Peyer's patch (tissue), 4 donors: ENCODE results near the gene ZNF503. TPM values are rescaled to one million over a fixed set of nuclear protein-coding genes. Genes with fewer than 3 reads are reported as not detected.

Experiments
- DNase-seq, 3 donors: peaks; one replicate each; pipeline ENCODE4 v3.0.0-alpha.2; 2017 to 2019
- H3K27ac ChIP-seq, 4 donors: fragments of 200-600 bp; sonication (generic); one replicate each; pipeline ENCODE4 v1.5.1; 2016 to 2019
- H3K27me3 ChIP-seq, 2 donors: fragments of 200-600 bp; sonication (generic); one replicate each; pipeline ENCODE4 v1.5.1; 2019
- H3K36me3 ChIP-seq, 3 donors: fragments of 200-600 bp; sonication (generic); one replicate each; pipeline ENCODE4 v1.5.1; 2016 to 2019
- H3K4me1 ChIP-seq, 4 donors: fragments of 200-600 bp; sonication (generic); one replicate each; pipeline ENCODE4 v1.5.1; 2016 to 2019
- H3K4me3 ChIP-seq, 4 donors: fragments of 200-600 bp; sonication (generic); 1 replicate in 3 of 4; 2 replicates in 1 of 4; pipeline ENCODE4 v1.5.1; 2016 to 2019; ENCODE audit warnings: mild to moderate bottlenecking in 1 of 4
- H3K9me3 ChIP-seq, 4 donors: fragments of 200-600 bp; sonication (generic); one replicate each; pipeline ENCODE4 v1.5.1; 2016 to 2019; ENCODE audit warnings: mild to moderate bottlenecking in 1 of 4
- POLR2A ChIP-seq, 2 donors: fragments of 450-650 bp; IDR thresholded peaks; one replicate each; pipeline ENCODE4 v1.5.1; 2017; ENCODE audit warnings: antibody characterized with exemption in 2 of 2, mild to moderate bottlenecking in 2 of 2, moderate library complexity in 2 of 2
- total RNA-seq, 4 donors: library from RNA; depleted of rRNA; stranded (reverse); fragments of >200 nt; gene quantifications; one replicate each; pipeline ENCODE4 v1.1.0, GENCODE V29; 2016
- TF ChIP-seq, protein P1 (sequence below), 6 experiments: fragments of 450-650 bp in 4 of 6; fragments of 200-600 bp in 2 of 6; sonication (generic) in 1 of 6; IDR thresholded peaks; one replicate each; pipeline ENCODE4 v1.5.1; 2017 to 2019; ENCODE audit warnings: antibody characterized with exemption in 6 of 6, mild to moderate bottlenecking in 3 of 6, moderate library complexity in 1 of 6

The ZNF503 gene
- 1 to 10 TPM; 5.2 to 9.1 (median 6.4) TPM for total RNA-seq

- TF ChIP-seq, protein P1, sequence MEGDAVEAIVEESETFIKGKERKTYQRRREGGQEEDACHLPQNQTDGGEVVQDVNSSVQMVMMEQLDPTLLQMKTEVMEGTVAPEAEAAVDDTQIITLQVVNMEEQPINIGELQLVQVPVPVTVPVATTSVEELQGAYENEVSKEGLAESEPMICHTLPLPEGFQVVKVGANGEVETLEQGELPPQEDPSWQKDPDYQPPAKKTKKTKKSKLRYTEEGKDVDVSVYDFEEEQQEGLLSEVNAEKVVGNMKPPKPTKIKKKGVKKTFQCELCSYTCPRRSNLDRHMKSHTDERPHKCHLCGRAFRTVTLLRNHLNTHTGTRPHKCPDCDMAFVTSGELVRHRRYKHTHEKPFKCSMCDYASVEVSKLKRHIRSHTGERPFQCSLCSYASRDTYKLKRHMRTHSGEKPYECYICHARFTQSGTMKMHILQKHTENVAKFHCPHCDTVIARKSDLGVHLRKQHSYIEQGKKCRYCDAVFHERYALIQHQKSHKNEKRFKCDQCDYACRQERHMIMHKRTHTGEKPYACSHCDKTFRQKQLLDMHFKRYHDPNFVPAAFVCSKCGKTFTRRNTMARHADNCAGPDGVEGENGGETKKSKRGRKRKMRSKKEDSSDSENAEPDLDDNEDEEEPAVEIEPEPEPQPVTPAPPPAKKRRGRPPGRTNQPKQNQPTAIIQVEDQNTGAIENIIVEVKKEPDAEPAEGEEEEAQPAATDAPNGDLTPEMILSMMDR (IDR thresholded peaks at IDR 0.05): peak in 3 of 6 experiments; percentile 33 to 43 (median 40)
- peak; percentile 77 to 80 for TF ChIP-seq POLR2A (IDR thresholded peaks at IDR 0.05)
Measured at GRCh38 chr10:75401569-75402485, at the start of gene ZNF503. Gene ZNF503, minus strand, starts transcription at chr10:75401764. Its CDS starts 345 bp downstream, at chr10:75401419.

DNA sequence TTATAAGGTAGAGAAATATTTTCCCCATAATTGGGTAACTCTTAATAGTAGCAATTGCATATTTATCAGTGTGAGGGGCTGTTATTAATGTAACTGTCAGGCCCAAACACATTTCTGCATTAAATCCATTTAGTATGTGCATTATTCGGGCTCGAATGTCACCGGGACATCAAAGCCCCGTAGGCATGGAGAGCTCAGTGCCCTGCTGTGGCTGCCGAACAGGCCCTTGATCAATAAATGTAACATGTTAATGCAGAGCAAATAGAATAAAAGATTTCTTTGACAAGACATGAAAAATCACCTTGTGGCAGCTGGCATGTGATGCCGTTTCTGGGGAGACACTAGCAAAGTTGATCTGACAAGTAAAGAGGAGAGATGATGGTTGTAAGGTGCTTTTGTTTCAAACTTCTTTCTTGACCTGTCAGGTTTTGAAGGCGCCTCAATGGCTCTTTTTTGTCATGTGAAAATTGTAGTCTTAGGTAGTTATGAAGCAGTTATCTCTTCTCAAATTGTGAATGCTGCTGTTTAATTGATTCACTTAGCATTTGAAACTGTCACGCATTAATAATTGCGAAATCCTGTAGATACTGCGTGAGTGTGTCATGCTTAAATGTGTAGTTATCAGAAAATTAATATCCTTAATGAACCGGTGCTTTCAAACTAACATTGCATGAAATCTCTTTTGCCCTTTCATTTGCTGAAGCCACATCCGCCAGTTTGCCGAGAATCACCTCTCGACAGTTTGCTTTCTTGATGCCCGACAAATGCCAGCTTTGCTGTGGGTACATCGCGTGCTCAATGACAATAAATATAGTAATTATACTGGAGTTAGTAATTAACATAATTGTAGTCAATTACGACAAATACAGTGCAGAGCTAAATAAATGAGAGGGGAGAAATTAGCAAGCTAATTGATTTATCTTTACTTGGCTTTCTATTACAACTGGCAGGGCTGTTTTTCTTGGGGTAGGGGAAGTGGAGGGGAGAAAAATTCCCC is 49.4 kb upstream of the ZNF503 start:
- no peak for DNase-seq
- Histone ChIP-seq H3K9me3 (no peaks in the 10 kb centered on the region), H3K4me3 (no peak overlapping the region), H3K27me3 (no peaks in the 10 kb centered on the region), H3K27ac (no peak overlapping the region), H3K4me1 (no peaks in the 10 kb centered on the region), H3K36me3 (no peaks in the 10 kb centered on the region)
- no peak for TF ChIP-seq POLR2A (IDR thresholded peaks at IDR 0.05)
- TF ChIP-seq, protein P1 (IDR thresholded peaks at IDR 0.05): no peak

More at GRCh38 chr10:75401569-75402485, at the start of gene ZNF503:
- H3K27ac ChIP-seq: peak within 1 kb of the TSS; percentile 84 to 98 (median 93)
- H3K4me1 ChIP-seq: peaks cover 0 to 32% (median 4%) of the 10 kb centered on the region in 4 donors
- no peaks in the 10 kb centered on the region for H3K9me3 ChIP-seq
- peaks cover 0 to 11% (median 0%) of the 10 kb centered on the region in 3 donors for H3K36me3 ChIP-seq
- peak; percentile 61 to 95 (median 95) for DNase-seq
- H3K27me3 ChIP-seq: no peaks in the 10 kb centered on the region
- H3K4me3 ChIP-seq: peak within 1 kb of the TSS; percentile 58 to 86 (median 73)

DNA sequence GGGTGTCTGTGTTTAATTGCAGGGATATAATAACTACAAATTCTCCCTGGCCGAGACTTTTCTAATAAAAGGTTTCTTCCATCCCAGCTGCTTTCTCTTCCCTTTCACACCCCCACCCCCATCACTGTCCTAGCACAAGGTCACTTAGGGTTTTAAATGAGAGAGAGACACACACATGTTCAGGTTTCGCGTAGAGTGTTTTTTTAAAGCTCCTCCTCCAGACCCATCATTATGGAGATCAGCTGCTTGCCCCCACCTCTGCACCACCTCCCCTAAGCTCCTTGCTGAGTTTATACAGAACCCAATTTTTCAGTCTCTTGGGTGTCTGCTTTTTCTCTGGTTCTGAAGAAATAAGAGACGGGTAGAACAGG is 48.5 kb upstream of the ZNF503 start:
- TF ChIP-seq POLR2A (IDR thresholded peaks at IDR 0.05): no peak
- TF ChIP-seq, protein P1 (IDR thresholded peaks at IDR 0.05): no peak
- Histone ChIP-seq H3K27ac (no peak overlapping the region), H3K4me3 (no peak overlapping the region), H3K9me3 (no peaks in the 10 kb centered on the region), H3K4me1 (no peaks in the 10 kb centered on the region), H3K27me3 (no peaks in the 10 kb centered on the region), H3K36me3 (no peaks in the 10 kb centered on the region)
- DNase-seq: no peak

- H3K27me3 ChIP-seq: no peaks in the 10 kb centered on the region
- DNase-seq: no peak
- no peaks in the 10 kb centered on the region for H3K4me1 ChIP-seq
- H3K9me3 ChIP-seq: no peaks in the 10 kb centered on the region
- no peak for TF ChIP-seq POLR2A (IDR thresholded peaks at IDR 0.05)
- TF ChIP-seq, protein P1 (IDR thresholded peaks at IDR 0.05): no peak
- H3K36me3 ChIP-seq: no peaks in the 10 kb centered on the region
- no peak overlapping the region for H3K4me3 ChIP-seq
- no peak overlapping the region for H3K27ac ChIP-seq
Measured at GRCh38 chr10:75449382-75450074, 48.0 kb upstream of the ZNF503 start.

- H3K4me1 ChIP-seq: no peaks in the 10 kb centered on the region
- no peak for DNase-seq
- no peaks in the 10 kb centered on the region for H3K27me3 ChIP-seq
Measured at GRCh38 chr10:75448166-75448565, 46.6 kb upstream of the ZNF503 start.

More at GRCh38 chr10:75448166-75448565, 46.6 kb upstream of the ZNF503 start:
- Histone ChIP-seq H3K4me3 (no peak overlapping the region), H3K9me3 (no peaks in the 10 kb centered on the region), H3K36me3 (no peaks in the 10 kb centered on the region), H3K27ac (no peak overlapping the region)
- TF ChIP-seq, protein P1 (IDR thresholded peaks at IDR 0.05): no peak
- TF ChIP-seq POLR2A (IDR thresholded peaks at IDR 0.05): no peak
